K562 (cell line): ENCODE data around the gene CHMP1A. TPM values are rescaled to one million over a fixed set of nuclear protein-coding genes. Genes with fewer than 3 reads are reported as not detected.

Source experiments
- DIDO1 ChIP-seq: fragments of 450-650 bp; IDR thresholded peaks from 2 replicates; pipeline ENCODE4 v1.6.1; 2016; ENCODE audit warnings: low read depth, missing biosample characterization, missing genetic modification characterization
- ELF2 ChIP-seq: fragments of 250-450 bp; sonication (Bioruptor Pico); IDR thresholded peaks from 2 replicates; pipeline ENCODE4 v1.5.0; 2021; ENCODE audit warnings: mild to moderate bottlenecking
- HMG20B ChIP-seq: fragments of 250-450 bp; sonication (Bioruptor Pico); IDR thresholded peaks from 2 replicates; pipeline ENCODE4 v1.5.0; 2021; ENCODE audit warnings: mild to moderate bottlenecking
- MAFK ChIP-seq: IDR thresholded peaks from 2 replicates; pipeline ENCODE4 v1.6.1; 2011; ENCODE audit warnings: low read length, improper control_type of control experiment
- MCM7 ChIP-seq, 2 experiments: fragments of 450-650 bp; IDR thresholded peaks; 2 replicates each; pipeline ENCODE4 v1.6.1; 2016 to 2018
- NR2C2 ChIP-seq, 2 experiments: fragments of 200-800 bp in 1 of 2; sonication (Bioruptor generic) in 1 of 2; sonication (generic) in 1 of 2; formaldehyde crosslinking in 1 of 2; IDR thresholded peaks; 2 replicates each; pipeline versions ENCODE4 v1.6.1 to v1.8.0; 2016 to 2022; ENCODE audit warnings: mild to moderate bottlenecking in 1 of 2, missing compliant biosample characterization in 1 of 2, missing genetic modification characterization in 1 of 2, missing genetic modification reagents in 1 of 2
- PHB2 ChIP-seq: fragments of 450-650 bp; IDR thresholded peaks from 2 replicates; pipeline ENCODE4 v1.6.1; 2017; ENCODE audit warnings: low read depth
- PTBP1 ChIP-seq: fragments of 200-400 bp; formaldehyde crosslinking; IDR thresholded peaks from 2 replicates; pipeline ENCODE4 v1.6.1; 2017; ENCODE audit warnings: low read depth, low read length
- SMARCB1 ChIP-seq: IDR thresholded peaks from 2 replicates; pipeline ENCODE4 v1.6.1; 2011; ENCODE audit warnings: improper control_type of control experiment, low read depth; ENCODE audit not compliant: insufficient read length
- STAG1 ChIP-seq: sonication (generic); formaldehyde crosslinking; IDR thresholded peaks from 2 replicates; pipeline ENCODE4 v1.5.0; 2020; ENCODE audit warnings: missing genetic modification reagents, borderline replicate concordance
- TBL1XR1 ChIP-seq, 2 experiments: IDR thresholded peaks; 2 replicates each; pipeline ENCODE4 v1.6.1; 2012; ENCODE audit warnings: improper control_type of control experiment in 2 of 2, low read length in 2 of 2, mild to moderate bottlenecking in 1 of 2
- TCF3 ChIP-seq: sonication (generic); formaldehyde crosslinking; IDR thresholded peaks from 2 replicates; pipeline ENCODE4 v1.4.0; 2020; ENCODE audit warnings: mild to moderate bottlenecking, missing genetic modification reagents
- XRCC4 ChIP-seq: IDR thresholded peaks from one replicate; pipeline ENCODE4 v1.6.1; 2011; ENCODE audit not compliant: insufficient read depth, insufficient read length; ENCODE audit errors: extremely low read depth
- ZEB2 ChIP-seq: fragments of 450-650 bp; IDR thresholded peaks from 2 replicates; pipeline ENCODE4 v1.6.1; 2016
- ZFP1 ChIP-seq: fragments of 450-650 bp; formaldehyde crosslinking; IDR thresholded peaks from 2 replicates; pipeline ENCODE4 v1.4.0; 2020; ENCODE audit warnings: mild to moderate bottlenecking, mixed read lengths
- ZNF23 ChIP-seq: fragments of 250-450 bp; sonication (Bioruptor Pico); IDR thresholded peaks from 2 replicates; pipeline ENCODE4 v1.4.0; 2020; ENCODE audit warnings: mild to moderate bottlenecking
- ZNF431 ChIP-seq: sonication (generic); formaldehyde crosslinking; IDR thresholded peaks from 2 replicates; pipeline ENCODE4 v1.8.0; 2022; ENCODE audit warnings: mild to moderate bottlenecking, missing genetic modification reagents
- ZNF699 ChIP-seq: fragments of 250-450 bp; sonication (Bioruptor Pico); IDR thresholded peaks from 2 replicates; pipeline ENCODE4 v1.8.0; 2021; ENCODE audit warnings: mild to moderate bottlenecking, moderate library complexity; ENCODE audit not compliant: insufficient replicate concordance
- polyA plus RNA-seq, 8 experiments: library from polyadenylated mRNA; depleted of rRNA in 4 of 8; stranded (reverse) in 5 of 8; unstranded in 3 of 8; fragments of >200 nt; fragmentation: Nextera tagmentation in 2 of 8; fragmentation: Illumina TruSeq in 1 of 8; extraction: Ambion mirVana in 2 of 8; extraction: Trizol in 1 of 8; gene quantifications; 2 replicates each; pipeline versions ENCODE4 v1.2.1 to v1.2.3, GENCODE V29; 2011 to 2014; ENCODE audit warnings: inconsistent platforms in 1 of 8, missing spikeins in 1 of 8
- total RNA-seq, 7 experiments: library from RNA; depleted of rRNA in 6 of 7; stranded (reverse); fragments of >200 nt in 6 of 7; fragmentation: Illumina TruSeq in 2 of 7; extraction: Trizol in 2 of 7; gene quantifications; 2 replicates each; pipeline versions ENCODE4 v1.2.1 to v1.2.3, GENCODE V29; 2011 to 2021; ENCODE audit warnings: low replicate concordance in 1 of 7
- TF ChIP-seq, protein P1 (sequence below): fragments of 450-650 bp; IDR thresholded peaks from 2 replicates; pipeline ENCODE4 v1.6.1; 2016; ENCODE audit warnings: borderline replicate concordance
- TF ChIP-seq, protein P2 (sequence below): fragments of 450-650 bp; IDR thresholded peaks from 2 replicates; pipeline ENCODE4 v1.6.1; 2017; ENCODE audit warnings: antibody characterized with exemption
- TF ChIP-seq, protein P3 (sequence below): sonication (generic); formaldehyde crosslinking; IDR thresholded peaks from 2 replicates; pipeline ENCODE4 v1.8.0; 2022; ENCODE audit warnings: missing genetic modification reagents, mild to moderate bottlenecking, moderate library complexity, borderline replicate concordance
- TF ChIP-seq, protein P4 (sequence below): IDR thresholded peaks from 3 replicates; pipeline ENCODE4 v1.6.1; 2011; ENCODE audit warnings: borderline replicate concordance, mild to moderate bottlenecking, moderate library complexity; ENCODE audit not compliant: insufficient read length; ENCODE audit errors: extremely low read depth

The CHMP1A gene
- total and polyA plus RNA-seq, 9 of the 15 experiments (the other 6 are each of a cell fraction or from before 2014, with no cell fraction given) = 0.83 to 79.9 (median 45.2) TPM

DNA sequence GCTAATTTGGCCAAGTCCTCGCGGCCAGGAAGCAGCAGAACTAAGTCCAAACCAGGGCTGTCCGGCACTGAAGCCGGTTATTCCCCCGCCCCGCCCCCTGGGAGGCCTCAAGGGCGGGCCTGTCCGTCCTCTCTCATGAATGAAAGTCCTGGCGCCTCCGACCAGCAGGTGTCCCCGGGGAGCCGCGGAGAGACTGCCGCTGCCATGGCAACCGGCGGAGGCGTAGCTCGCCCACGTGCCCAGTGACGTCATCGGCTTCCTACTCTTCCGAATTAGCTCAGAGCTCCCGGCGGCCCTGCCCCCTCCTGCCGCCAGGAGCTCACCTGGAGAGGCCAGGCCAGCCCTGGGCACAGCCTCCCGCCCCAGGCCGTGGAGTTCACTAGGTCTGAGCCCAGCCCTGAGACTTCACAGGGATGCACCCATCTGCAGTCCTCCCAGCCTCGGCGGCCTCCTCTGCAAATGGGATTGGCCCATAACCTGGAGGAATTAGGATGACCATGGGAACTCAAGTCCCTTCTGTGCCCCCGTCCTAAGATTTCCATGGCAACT lies 42.7 kb upstream of the CHMP1A start (continued):
- TF ChIP-seq, protein P1, sequence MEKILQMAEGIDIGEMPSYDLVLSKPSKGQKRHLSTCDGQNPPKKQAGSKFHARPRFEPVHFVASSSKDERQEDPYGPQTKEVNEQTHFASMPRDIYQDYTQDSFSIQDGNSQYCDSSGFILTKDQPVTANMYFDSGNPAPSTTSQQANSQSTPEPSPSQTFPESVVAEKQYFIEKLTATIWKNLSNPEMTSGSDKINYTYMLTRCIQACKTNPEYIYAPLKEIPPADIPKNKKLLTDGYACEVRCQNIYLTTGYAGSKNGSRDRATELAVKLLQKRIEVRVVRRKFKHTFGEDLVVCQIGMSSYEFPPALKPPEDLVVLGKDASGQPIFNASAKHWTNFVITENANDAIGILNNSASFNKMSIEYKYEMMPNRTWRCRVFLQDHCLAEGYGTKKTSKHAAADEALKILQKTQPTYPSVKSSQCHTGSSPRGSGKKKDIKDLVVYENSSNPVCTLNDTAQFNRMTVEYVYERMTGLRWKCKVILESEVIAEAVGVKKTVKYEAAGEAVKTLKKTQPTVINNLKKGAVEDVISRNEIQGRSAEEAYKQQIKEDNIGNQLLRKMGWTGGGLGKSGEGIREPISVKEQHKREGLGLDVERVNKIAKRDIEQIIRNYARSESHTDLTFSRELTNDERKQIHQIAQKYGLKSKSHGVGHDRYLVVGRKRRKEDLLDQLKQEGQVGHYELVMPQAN = peak; percentile 74; the same call in 1 of the 2 replicates
- TF ChIP-seq, protein P2, sequence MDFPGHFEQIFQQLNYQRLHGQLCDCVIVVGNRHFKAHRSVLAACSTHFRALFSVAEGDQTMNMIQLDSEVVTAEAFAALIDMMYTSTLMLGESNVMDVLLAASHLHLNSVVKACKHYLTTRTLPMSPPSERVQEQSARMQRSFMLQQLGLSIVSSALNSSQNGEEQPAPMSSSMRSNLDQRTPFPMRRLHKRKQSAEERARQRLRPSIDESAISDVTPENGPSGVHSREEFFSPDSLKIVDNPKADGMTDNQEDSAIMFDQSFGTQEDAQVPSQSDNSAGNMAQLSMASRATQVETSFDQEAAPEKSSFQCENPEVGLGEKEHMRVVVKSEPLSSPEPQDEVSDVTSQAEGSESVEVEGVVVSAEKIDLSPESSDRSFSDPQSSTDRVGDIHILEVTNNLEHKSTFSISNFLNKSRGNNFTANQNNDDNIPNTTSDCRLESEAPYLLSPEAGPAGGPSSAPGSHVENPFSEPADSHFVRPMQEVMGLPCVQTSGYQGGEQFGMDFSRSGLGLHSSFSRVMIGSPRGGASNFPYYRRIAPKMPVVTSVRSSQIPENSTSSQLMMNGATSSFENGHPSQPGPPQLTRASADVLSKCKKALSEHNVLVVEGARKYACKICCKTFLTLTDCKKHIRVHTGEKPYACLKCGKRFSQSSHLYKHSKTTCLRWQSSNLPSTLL = no peak
- TF ChIP-seq ZEB2 = peak; percentile 80
- TF ChIP-seq TCF3 = 0 out of 2 replicates have a peak, but pooled peaks have one; percentile 21
- TF ChIP-seq PTBP1 = no peak
- TF ChIP-seq STAG1 (CRISPR knock-in tag) = no peak; the same call in 1 of the 2 replicates
- TF ChIP-seq, protein P3, sequence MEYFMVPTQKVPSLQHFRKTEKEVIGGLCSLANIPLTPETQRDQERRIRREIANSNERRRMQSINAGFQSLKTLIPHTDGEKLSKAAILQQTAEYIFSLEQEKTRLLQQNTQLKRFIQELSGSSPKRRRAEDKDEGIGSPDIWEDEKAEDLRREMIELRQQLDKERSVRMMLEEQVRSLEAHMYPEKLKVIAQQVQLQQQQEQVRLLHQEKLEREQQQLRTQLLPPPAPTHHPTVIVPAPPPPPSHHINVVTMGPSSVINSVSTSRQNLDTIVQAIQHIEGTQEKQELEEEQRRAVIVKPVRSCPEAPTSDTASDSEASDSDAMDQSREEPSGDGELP (CRISPR knock-in tag) = peak; percentile 81
- TF ChIP-seq ZNF699 (CRISPR knock-in tag) = no peak
- no peak for TF ChIP-seq XRCC4
- TF ChIP-seq MAFK = no peak
- TF ChIP-seq MCM7 (IDR thresholded peaks at IDR 0.05) = no peak
- no peak for TF ChIP-seq ELF2 (CRISPR knock-in tag)
- TF ChIP-seq, protein P4, sequence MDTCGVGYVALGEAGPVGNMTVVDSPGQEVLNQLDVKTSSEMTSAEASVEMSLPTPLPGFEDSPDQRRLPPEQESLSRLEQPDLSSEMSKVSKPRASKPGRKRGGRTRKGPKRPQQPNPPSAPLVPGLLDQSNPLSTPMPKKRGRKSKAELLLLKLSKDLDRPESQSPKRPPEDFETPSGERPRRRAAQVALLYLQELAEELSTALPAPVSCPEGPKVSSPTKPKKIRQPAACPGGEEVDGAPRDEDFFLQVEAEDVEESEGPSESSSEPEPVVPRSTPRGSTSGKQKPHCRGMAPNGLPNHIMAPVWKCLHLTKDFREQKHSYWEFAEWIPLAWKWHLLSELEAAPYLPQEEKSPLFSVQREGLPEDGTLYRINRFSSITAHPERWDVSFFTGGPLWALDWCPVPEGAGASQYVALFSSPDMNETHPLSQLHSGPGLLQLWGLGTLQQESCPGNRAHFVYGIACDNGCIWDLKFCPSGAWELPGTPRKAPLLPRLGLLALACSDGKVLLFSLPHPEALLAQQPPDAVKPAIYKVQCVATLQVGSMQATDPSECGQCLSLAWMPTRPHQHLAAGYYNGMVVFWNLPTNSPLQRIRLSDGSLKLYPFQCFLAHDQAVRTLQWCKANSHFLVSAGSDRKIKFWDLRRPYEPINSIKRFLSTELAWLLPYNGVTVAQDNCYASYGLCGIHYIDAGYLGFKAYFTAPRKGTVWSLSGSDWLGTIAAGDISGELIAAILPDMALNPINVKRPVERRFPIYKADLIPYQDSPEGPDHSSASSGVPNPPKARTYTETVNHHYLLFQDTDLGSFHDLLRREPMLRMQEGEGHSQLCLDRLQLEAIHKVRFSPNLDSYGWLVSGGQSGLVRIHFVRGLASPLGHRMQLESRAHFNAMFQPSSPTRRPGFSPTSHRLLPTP = no peak
- no peak for TF ChIP-seq SMARCB1
- TF ChIP-seq HMG20B (CRISPR knock-in tag) = no peak
- TF ChIP-seq ZFP1 (CRISPR knock-in tag) = no peak
- TF ChIP-seq ZNF431 (CRISPR knock-in tag) = no peak
- no peak for TF ChIP-seq PHB2
- no peak for TF ChIP-seq DIDO1
- TF ChIP-seq NR2C2 (CRISPR knock-in tag; IDR thresholded peaks at IDR 0.05) = no peak
- TF ChIP-seq NR2C2 (tag; IDR thresholded peaks at IDR 0.05) = no peak
- TF ChIP-seq TBL1XR1 (IDR thresholded peaks at IDR 0.05; ENCODE audit: low read length in 2 of 2) = peak in 1 of 2 experiments; percentile 31; a peak in 1 of 4 replicates
- TF ChIP-seq ZNF23 (CRISPR knock-in tag) = no peak
